NOMO-1 treated with DMSO at 0.1 percent for 48 hours (cell line): ENCODE measurements around the gene AKR7A2.

Source experiments
- DNase-seq: peaks from one replicate; lab custom pipeline; 2025; ENCODE audit not compliant: unreplicated experiment; lab: John Stamatoyannopoulos, UW

The AKR7A2 gene

GRCh38 chr1:19311931-19312781 is at the start of gene AKR7A2, which contains the start of gene SLC66A1:
Gene AKR7A2 (minus strand): TSS chr1:19312144. CDS start chr1:19312124, 20 bp downstream.
Gene SLC66A1 (plus strand): TSS chr1:19312326. CDS start chr1:19317678, 5,352 bp downstream.
- DNase-seq, result peak; percentile 86

- no peak for DNase-seq
Observed at GRCh38 chr1:19360843-19361610, 49.1 kb upstream of the AKR7A2 start.

- DNase-seq, result no peak
Observed at GRCh38 chr1:19360432-19360831, 48.5 kb upstream of the AKR7A2 start.

- DNase-seq, result peak; percentile 43
Observed at GRCh38 chr1:19360016-19360415, 48.1 kb upstream of the AKR7A2 start.

- no peak for DNase-seq
Observed at GRCh38 chr1:19359357-19359756, 47.4 kb upstream of the AKR7A2 start.

- no peak for DNase-seq
Observed at GRCh38 chr1:19358710-19359109, 46.8 kb upstream of the AKR7A2 start.

GRCh38 chr1:19357299-19357986 is 45.5 kb upstream of the AKR7A2 start:
- DNase-seq, result no peak

- no peak for DNase-seq
Observed at GRCh38 chr1:19356266-19356665, 44.3 kb upstream of the AKR7A2 start.

GRCh38 chr1:19354531-19354981 is 42.6 kb upstream of the AKR7A2 start:
- DNase-seq, result no peak

- DNase-seq, result no peak
Observed at GRCh38 chr1:19353596-19353995, 41.7 kb upstream of the AKR7A2 start.

GRCh38 chr1:19352839-19353238 is 40.9 kb upstream of the AKR7A2 start:
- no peak for DNase-seq

GRCh38 chr1:19351873-19352272 is 39.9 kb upstream of the AKR7A2 start:
- no peak for DNase-seq

GRCh38 chr1:19350566-19350965 is 38.6 kb upstream of the AKR7A2 start:
- DNase-seq, result no peak

- DNase-seq, result no peak
Observed at GRCh38 chr1:19349999-19350398, 38.1 kb upstream of the AKR7A2 start.

- DNase-seq, result no peak
Observed at GRCh38 chr1:19348441-19349198, 36.7 kb upstream of the AKR7A2 start.

- DNase-seq, result peak; percentile 72
Observed at GRCh38 chr1:19347533-19348172, 35.7 kb upstream of the AKR7A2 start.

GRCh38 chr1:19346026-19346425 is 34.1 kb upstream of the AKR7A2 start:
- DNase-seq, result peak; percentile 8

GRCh38 chr1:19345391-19345790 is 33.4 kb upstream of the AKR7A2 start:
- DNase-seq, result no peak

GRCh38 chr1:19344831-19345230 is 32.9 kb upstream of the AKR7A2 start:
- no peak for DNase-seq

GRCh38 chr1:19344372-19344810 is 32.4 kb upstream of the AKR7A2 start:
- no peak for DNase-seq
